GM23338 (cell line): ENCODE data around the gene PCSK5. TPM values are rescaled to one million over a fixed set of nuclear protein-coding genes. Genes with fewer than 3 reads are reported as not detected.

Source experiments
- ATAC-seq: fragments of 200-7000 bp; cut with Tn5 transposase; 3 replicates; pipeline ENCODE4 v1.9.1; 2020
- DNase-seq: peaks from one replicate; pipeline ENCODE4 v3.0.0-alpha.2; 2015; ENCODE audit warnings: low spot score
- H2AFZ ChIP-seq: fragments of 200-600 bp; sonication (generic); 2 replicates; pipeline ENCODE4 v1.8.0; 2016; ENCODE audit warnings: antibody characterized with exemption, mild to moderate bottlenecking, moderate library complexity
- H3F3A ChIP-seq: fragments of 200-600 bp; sonication (generic); replicated peaks from 2 replicates; pipeline ENCODE4 v1.8.0; 2017; ENCODE audit warnings: antibody characterized with exemption, mixed run types, low read depth
- H3K27ac ChIP-seq: fragments of 200-600 bp; sonication (generic); 2 replicates; pipeline ENCODE4 v1.6.1; 2016; ENCODE audit warnings: low read depth
- H3K27me3 ChIP-seq: fragments of 200-600 bp; sonication (generic); 2 replicates; pipeline ENCODE4 v1.8.0; 2016; ENCODE audit warnings: mild to moderate bottlenecking, mixed run types, moderate library complexity; ENCODE audit not compliant: insufficient read depth
- H3K36me3 ChIP-seq: fragments of 200-600 bp; sonication (generic); 2 replicates; pipeline ENCODE4 v1.8.0; 2016; ENCODE audit warnings: mild to moderate bottlenecking; ENCODE audit not compliant: insufficient read depth
- H3K4me1 ChIP-seq: fragments of 200-600 bp; sonication (generic); 2 replicates; pipeline ENCODE4 v1.8.0; 2016; ENCODE audit warnings: mild to moderate bottlenecking, moderate library complexity; ENCODE audit not compliant: insufficient read depth
- H3K4me2 ChIP-seq: fragments of 200-600 bp; sonication (generic); 2 replicates; pipeline ENCODE4 v1.7.1; 2017; ENCODE audit warnings: mixed run types
- H3K4me3 ChIP-seq: fragments of 200-600 bp; sonication (generic); 2 replicates; pipeline ENCODE4 v1.6.1; 2016; ENCODE audit warnings: mixed run types
- H3K79me2 ChIP-seq: fragments of 200-600 bp; sonication (generic); replicated peaks from 2 replicates; pipeline ENCODE4 v1.8.0; 2017; ENCODE audit warnings: mild to moderate bottlenecking; ENCODE audit not compliant: insufficient read depth
- H3K9me2 ChIP-seq: fragments of 200-600 bp; sonication (generic); 2 replicates; pipeline ENCODE4 v1.8.0; 2017; ENCODE audit not compliant: insufficient read depth
- H4K20me1 ChIP-seq: fragments of 200-600 bp; sonication (generic); replicated peaks from 2 replicates; pipeline ENCODE4 v1.8.0; 2017; ENCODE audit warnings: mild to moderate bottlenecking; ENCODE audit not compliant: insufficient read depth
- H3K27ac Mint-ChIP-seq: 2 replicates; pipeline ENCODE4 v1.8.0; 2020; ENCODE audit warnings: inconsistent platforms, mild to moderate bottlenecking, moderate library complexity, mixed read lengths
- H3K27me3 Mint-ChIP-seq: 3 replicates; pipeline ENCODE4 v1.8.0; 2022; ENCODE audit warnings: low read depth, mild to moderate bottlenecking, moderate library complexity, mixed read lengths, inconsistent platforms; ENCODE audit not compliant: insufficient read depth, poor library complexity
- H3K36me3 Mint-ChIP-seq: 3 replicates; pipeline ENCODE4 v1.8.0; 2021; ENCODE audit warnings: low read depth, mild to moderate bottlenecking, inconsistent platforms, moderate library complexity, mixed read lengths
- H3K4me1 Mint-ChIP-seq: 3 replicates; pipeline ENCODE4 v1.8.0; 2020; ENCODE audit warnings: mild to moderate bottlenecking, inconsistent platforms, mixed read lengths
- H3K4me3 Mint-ChIP-seq: 3 replicates; pipeline ENCODE4 v1.8.0; 2021; ENCODE audit warnings: moderate library complexity, mild to moderate bottlenecking, inconsistent platforms, mixed read lengths
- H3K9me3 Mint-ChIP-seq: 3 replicates; pipeline ENCODE4 v1.8.0; 2020; ENCODE audit warnings: moderate library complexity, mild to moderate bottlenecking, inconsistent platforms, mixed read lengths
- CREB1 ChIP-seq: fragments of 250-450 bp; sonication (Bioruptor Pico); IDR thresholded peaks from 2 replicates; pipeline ENCODE4 v1.5.0; 2020; ENCODE audit warnings: low read depth, mild to moderate bottlenecking, moderate library complexity
- EZH2 ChIP-seq: fragments of 200-600 bp; sonication (generic); IDR thresholded peaks from one replicate; pipeline ENCODE4 v1.8.0; 2017; ENCODE audit warnings: antibody characterized with exemption, mild to moderate bottlenecking, low read depth; ENCODE audit not compliant: unreplicated experiment
- EZH2phosphoT487 ChIP-seq: fragments of 200-600 bp; sonication (generic); IDR thresholded peaks from one replicate; pipeline ENCODE4 v1.8.1; 2018; ENCODE audit warnings: antibody characterized with exemption; ENCODE audit not compliant: unreplicated experiment
- JUNB ChIP-seq: IDR thresholded peaks from one replicate; pipeline ENCODE4 v1.6.1; 2016; ENCODE audit warnings: antibody characterized with exemption; ENCODE audit not compliant: unreplicated experiment
- NANOG ChIP-seq: IDR thresholded peaks from 2 replicates; pipeline ENCODE4 v1.6.1; 2016; ENCODE audit warnings: antibody characterized with exemption, borderline replicate concordance
- POLR2AphosphoS5 ChIP-seq: IDR thresholded peaks from 2 replicates; pipeline ENCODE4 v1.6.1; 2016; ENCODE audit warnings: antibody characterized with exemption, low read depth
- STAT1 ChIP-seq: IDR thresholded peaks from one replicate; pipeline ENCODE4 v1.6.1; 2016; ENCODE audit warnings: antibody characterized with exemption; ENCODE audit not compliant: unreplicated experiment
- ZNF114 ChIP-seq: fragments of 250-450 bp; sonication (Bioruptor Pico); IDR thresholded peaks from 2 replicates; pipeline ENCODE4 v1.5.0; 2020; ENCODE audit warnings: mild to moderate bottlenecking, moderate library complexity
- ZNF331 ChIP-seq: fragments of 250-450 bp; sonication (Bioruptor Pico); IDR thresholded peaks from 2 replicates; pipeline ENCODE4 v1.5.0; 2020; ENCODE audit warnings: low read depth, mild to moderate bottlenecking, moderate library complexity
- polyA plus RNA-seq: library from polyadenylated mRNA; unstranded; fragments of >200 nt; fragmentation: Nextera tagmentation; extraction: Ambion mirVana; gene quantifications from 2 replicates; pipeline ENCODE4 v1.2.1, GENCODE V29; 2016
- total RNA-seq: library from RNA; depleted of rRNA; stranded (reverse); fragments of >200 nt; shearing (Covaris generic); gene quantifications from 2 replicates; pipeline ENCODE4 v1.2.3, GENCODE V29; 2014
- TF ChIP-seq, protein P1 (sequence below): IDR thresholded peaks from 2 replicates; pipeline ENCODE4 v1.6.1; 2016; ENCODE audit warnings: antibody characterized with exemption
- TF ChIP-seq, protein P2 (sequence below): IDR thresholded peaks from one replicate; pipeline ENCODE4 v1.6.1; 2018; ENCODE audit warnings: antibody characterized with exemption; ENCODE audit not compliant: unreplicated experiment
- TF ChIP-seq, protein P3 (sequence below), 2 experiments: fragments of 200-600 bp in 1 of 2; sonication (generic) in 1 of 2; conservative IDR thresholded peaks; 2 replicates each; pipeline versions ENCODE4 v1.5.1 to v1.6.1; 2016 to 2017; ENCODE audit warnings: antibody characterized with exemption in 2 of 2, low read depth in 2 of 2, mild to moderate bottlenecking in 2 of 2, moderate library complexity in 1 of 2

PCSK5 gene
- total and polyA plus RNA-seq, 2 experiments from 2014 or later: 12.3 to 34.8 TPM

DNA sequence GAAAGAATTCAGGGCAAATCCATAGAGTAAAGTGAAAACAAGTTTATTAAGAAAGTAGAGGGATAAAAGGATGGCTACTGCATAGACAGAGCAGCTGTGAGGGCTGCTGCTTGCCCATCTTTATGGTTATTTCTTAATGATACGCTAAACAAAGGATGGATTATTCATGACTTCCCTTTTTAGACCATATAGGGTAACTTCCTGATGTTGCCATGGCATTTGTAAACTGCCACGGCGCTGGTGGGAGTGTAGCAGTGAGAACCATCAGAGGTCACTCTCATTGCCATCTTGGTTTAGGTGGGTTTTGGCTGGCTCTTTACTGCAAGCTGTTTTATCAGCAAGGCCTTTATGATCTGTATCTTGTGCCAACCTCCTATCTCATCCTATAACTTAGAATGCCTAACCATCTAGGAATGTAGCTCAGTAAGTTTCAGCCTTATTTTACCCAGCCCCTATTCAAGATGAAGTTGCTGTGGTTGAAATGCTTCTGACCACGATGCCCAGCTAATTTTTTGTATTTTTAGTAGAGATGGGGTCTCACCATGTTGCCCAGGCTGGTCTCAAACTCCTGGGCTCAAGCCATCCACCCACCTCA is 461.6 kb downstream of the PCSK5 start (continued):
- TF ChIP-seq JUNB (no peak), STAT1 (no peak), POLR2AphosphoS5 (no peak), EZH2phosphoT487 (no peak), CREB1 (CRISPR knock-in tag) (no peak)

DNA sequence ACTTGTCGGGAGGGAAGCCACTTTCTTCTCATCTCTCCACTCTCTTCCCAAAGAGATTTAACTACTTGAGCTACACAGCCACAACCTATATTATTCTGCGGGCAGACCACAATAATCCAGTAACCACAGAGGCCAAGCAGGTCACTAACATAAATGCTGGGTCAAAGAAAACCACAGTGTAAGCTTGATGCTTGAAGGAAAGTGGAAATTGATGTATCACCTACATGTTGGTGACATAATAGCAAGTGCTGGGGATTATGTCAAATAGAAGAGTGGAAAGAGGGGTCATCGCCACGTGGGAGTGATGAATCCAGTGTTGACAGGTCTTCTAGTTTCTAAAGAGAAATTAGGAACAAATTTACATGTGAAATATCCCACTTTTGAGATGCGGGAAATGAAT is 462.8 kb downstream of the PCSK5 start:
- Histone ChIP-seq H3K9me2 (no peaks in the 10 kb centered on the region), H3K27ac (no peak overlapping the region), H3K27me3 (no peaks in the 10 kb centered on the region), H2AFZ (no peak overlapping the region), H3K4me3 (no peak overlapping the region), H4K20me1 (no peaks in the 10 kb centered on the region), H3K4me1 (no peaks in the 10 kb centered on the region), H3K36me3 (no peaks in the 10 kb centered on the region), H3K4me2 (no peak overlapping the region), H3K79me2 (no peaks in the 10 kb centered on the region), H3F3A (no peaks in the 10 kb centered on the region)
- ATAC-seq (no peak), DNase-seq (no peak)
- peaks cover 2% of the 10 kb centered on the region for H3K27me3 Mint-ChIP-seq
- no peaks in the 10 kb centered on the region for H3K36me3 Mint-ChIP-seq
- H3K9me3 Mint-ChIP-seq: 0 out of 3 replicates have a peak, but pooled peaks cover 2% of the 10 kb centered on the region
- H3K4me1 Mint-ChIP-seq: no peaks in the 10 kb centered on the region
- H3K4me3 Mint-ChIP-seq: no peak overlapping the region
- no peak overlapping the region for H3K27ac Mint-ChIP-seq
- TF ChIP-seq, protein P1, sequence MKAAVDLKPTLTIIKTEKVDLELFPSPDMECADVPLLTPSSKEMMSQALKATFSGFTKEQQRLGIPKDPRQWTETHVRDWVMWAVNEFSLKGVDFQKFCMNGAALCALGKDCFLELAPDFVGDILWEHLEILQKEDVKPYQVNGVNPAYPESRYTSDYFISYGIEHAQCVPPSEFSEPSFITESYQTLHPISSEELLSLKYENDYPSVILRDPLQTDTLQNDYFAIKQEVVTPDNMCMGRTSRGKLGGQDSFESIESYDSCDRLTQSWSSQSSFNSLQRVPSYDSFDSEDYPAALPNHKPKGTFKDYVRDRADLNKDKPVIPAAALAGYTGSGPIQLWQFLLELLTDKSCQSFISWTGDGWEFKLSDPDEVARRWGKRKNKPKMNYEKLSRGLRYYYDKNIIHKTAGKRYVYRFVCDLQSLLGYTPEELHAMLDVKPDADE: no peak
- TF ChIP-seq, protein P2, sequence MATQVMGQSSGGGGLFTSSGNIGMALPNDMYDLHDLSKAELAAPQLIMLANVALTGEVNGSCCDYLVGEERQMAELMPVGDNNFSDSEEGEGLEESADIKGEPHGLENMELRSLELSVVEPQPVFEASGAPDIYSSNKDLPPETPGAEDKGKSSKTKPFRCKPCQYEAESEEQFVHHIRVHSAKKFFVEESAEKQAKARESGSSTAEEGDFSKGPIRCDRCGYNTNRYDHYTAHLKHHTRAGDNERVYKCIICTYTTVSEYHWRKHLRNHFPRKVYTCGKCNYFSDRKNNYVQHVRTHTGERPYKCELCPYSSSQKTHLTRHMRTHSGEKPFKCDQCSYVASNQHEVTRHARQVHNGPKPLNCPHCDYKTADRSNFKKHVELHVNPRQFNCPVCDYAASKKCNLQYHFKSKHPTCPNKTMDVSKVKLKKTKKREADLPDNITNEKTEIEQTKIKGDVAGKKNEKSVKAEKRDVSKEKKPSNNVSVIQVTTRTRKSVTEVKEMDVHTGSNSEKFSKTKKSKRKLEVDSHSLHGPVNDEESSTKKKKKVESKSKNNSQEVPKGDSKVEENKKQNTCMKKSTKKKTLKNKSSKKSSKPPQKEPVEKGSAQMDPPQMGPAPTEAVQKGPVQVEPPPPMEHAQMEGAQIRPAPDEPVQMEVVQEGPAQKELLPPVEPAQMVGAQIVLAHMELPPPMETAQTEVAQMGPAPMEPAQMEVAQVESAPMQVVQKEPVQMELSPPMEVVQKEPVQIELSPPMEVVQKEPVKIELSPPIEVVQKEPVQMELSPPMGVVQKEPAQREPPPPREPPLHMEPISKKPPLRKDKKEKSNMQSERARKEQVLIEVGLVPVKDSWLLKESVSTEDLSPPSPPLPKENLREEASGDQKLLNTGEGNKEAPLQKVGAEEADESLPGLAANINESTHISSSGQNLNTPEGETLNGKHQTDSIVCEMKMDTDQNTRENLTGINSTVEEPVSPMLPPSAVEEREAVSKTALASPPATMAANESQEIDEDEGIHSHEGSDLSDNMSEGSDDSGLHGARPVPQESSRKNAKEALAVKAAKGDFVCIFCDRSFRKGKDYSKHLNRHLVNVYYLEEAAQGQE: no peak
- TF ChIP-seq EZH2: no peak
- no peak for TF ChIP-seq ZNF114 (CRISPR knock-in tag)
- no peak for TF ChIP-seq JUNB
- no peak for TF ChIP-seq POLR2AphosphoS5
- TF ChIP-seq EZH2phosphoT487: no peak
- no peak for TF ChIP-seq CREB1 (CRISPR knock-in tag)
- no peak for TF ChIP-seq ZNF331 (CRISPR knock-in tag)
- no peak for TF ChIP-seq STAT1
- TF ChIP-seq NANOG: no peak
- TF ChIP-seq, protein P3, sequence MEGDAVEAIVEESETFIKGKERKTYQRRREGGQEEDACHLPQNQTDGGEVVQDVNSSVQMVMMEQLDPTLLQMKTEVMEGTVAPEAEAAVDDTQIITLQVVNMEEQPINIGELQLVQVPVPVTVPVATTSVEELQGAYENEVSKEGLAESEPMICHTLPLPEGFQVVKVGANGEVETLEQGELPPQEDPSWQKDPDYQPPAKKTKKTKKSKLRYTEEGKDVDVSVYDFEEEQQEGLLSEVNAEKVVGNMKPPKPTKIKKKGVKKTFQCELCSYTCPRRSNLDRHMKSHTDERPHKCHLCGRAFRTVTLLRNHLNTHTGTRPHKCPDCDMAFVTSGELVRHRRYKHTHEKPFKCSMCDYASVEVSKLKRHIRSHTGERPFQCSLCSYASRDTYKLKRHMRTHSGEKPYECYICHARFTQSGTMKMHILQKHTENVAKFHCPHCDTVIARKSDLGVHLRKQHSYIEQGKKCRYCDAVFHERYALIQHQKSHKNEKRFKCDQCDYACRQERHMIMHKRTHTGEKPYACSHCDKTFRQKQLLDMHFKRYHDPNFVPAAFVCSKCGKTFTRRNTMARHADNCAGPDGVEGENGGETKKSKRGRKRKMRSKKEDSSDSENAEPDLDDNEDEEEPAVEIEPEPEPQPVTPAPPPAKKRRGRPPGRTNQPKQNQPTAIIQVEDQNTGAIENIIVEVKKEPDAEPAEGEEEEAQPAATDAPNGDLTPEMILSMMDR (conservative IDR thresholded peaks at IDR 0.05; ENCODE audit: low read depth in 2 of 2): no peak
